SH-SY5Y (cell line): ENCODE results near the gene CHEK1.

ENCODE experiments used
- GATA2 ChIP-seq: IDR thresholded peaks from 2 replicates; pipeline ENCODE4 v1.6.1; 2011; ENCODE audit warnings: mild to moderate bottlenecking, low read depth, low read length
- GATA3 ChIP-seq: IDR thresholded peaks from 2 replicates; pipeline ENCODE4 v1.6.1; 2011; ENCODE audit warnings: low read depth, mild to moderate bottlenecking, low read length, moderate library complexity

DNA sequence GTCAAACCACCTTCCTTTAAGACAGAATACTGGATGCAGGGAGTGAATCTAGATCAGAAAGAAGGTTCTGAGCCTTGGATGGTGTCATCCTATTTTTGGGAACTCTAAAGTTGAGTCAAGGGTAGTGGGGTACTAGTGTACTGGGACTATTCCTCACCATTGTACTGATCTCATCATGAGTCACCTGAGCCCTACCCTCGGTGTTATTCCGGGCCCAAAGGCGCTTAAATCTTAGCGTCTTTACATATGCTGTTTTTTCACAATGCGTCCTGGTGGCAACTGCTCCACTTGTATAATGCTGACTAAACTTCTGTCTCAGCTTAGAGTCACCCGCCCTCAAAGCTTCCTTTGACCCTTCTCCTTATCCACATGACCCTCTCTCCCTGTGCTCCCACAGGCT, 95.8 kb downstream of the CHEK1 start:
- TF ChIP-seq GATA2 (no peak), GATA3 (no peak)
